ENCODE results near the gene MALRD1. TPM values are rescaled to one million over a fixed set of nuclear protein-coding genes. Genes with fewer than 3 reads are reported as not detected.

Gene MALRD1
- total RNA-seq, 1 experiment from 2014 or later = not detected

DNA sequence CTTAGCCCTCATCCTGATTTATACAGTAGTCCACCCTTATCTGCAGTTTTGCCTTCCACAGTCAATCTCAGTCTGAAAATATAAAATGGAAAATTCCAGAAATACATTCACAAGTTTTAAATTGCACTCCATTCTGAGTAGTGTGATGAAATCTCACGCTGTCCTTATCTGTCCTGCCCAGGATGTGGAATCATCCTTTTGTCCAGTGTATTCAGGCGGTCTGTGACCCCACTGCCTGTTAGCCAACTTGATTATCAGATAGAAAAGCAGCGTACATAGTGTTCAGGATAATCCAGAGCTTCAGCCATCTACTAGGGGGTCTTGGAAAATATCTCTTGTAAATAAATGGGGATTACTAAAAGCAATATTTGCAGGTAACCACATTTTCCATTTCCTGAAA lies 146.3 kb downstream of the MALRD1 start:
- no peak overlapping the region for H3K4me3 ChIP-seq (ENCODE audit: low read depth in 2 of 2, low read length in 2 of 2)
- TF ChIP-seq, protein P1, sequence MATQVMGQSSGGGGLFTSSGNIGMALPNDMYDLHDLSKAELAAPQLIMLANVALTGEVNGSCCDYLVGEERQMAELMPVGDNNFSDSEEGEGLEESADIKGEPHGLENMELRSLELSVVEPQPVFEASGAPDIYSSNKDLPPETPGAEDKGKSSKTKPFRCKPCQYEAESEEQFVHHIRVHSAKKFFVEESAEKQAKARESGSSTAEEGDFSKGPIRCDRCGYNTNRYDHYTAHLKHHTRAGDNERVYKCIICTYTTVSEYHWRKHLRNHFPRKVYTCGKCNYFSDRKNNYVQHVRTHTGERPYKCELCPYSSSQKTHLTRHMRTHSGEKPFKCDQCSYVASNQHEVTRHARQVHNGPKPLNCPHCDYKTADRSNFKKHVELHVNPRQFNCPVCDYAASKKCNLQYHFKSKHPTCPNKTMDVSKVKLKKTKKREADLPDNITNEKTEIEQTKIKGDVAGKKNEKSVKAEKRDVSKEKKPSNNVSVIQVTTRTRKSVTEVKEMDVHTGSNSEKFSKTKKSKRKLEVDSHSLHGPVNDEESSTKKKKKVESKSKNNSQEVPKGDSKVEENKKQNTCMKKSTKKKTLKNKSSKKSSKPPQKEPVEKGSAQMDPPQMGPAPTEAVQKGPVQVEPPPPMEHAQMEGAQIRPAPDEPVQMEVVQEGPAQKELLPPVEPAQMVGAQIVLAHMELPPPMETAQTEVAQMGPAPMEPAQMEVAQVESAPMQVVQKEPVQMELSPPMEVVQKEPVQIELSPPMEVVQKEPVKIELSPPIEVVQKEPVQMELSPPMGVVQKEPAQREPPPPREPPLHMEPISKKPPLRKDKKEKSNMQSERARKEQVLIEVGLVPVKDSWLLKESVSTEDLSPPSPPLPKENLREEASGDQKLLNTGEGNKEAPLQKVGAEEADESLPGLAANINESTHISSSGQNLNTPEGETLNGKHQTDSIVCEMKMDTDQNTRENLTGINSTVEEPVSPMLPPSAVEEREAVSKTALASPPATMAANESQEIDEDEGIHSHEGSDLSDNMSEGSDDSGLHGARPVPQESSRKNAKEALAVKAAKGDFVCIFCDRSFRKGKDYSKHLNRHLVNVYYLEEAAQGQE (IDR thresholded peaks at IDR 0.05; ENCODE audit: insufficient read depth in 1 of 2, low read depth in 2 of 2, low read length in 1 of 2) = no peak
- TF ChIP-seq TCF7L2 (IDR thresholded peaks at IDR 0.05; ENCODE audit: low read depth, low read length) = no peak
- no peak for TF ChIP-seq POLR2AphosphoS5 (IDR thresholded peaks at IDR 0.05; ENCODE audit: low read depth, low read length)
- TF ChIP-seq SIN3A (IDR thresholded peaks at IDR 0.05; ENCODE audit: borderline replicate concordance, insufficient read depth, low read depth, low read length) = no peak
- TF ChIP-seq, protein P2, sequence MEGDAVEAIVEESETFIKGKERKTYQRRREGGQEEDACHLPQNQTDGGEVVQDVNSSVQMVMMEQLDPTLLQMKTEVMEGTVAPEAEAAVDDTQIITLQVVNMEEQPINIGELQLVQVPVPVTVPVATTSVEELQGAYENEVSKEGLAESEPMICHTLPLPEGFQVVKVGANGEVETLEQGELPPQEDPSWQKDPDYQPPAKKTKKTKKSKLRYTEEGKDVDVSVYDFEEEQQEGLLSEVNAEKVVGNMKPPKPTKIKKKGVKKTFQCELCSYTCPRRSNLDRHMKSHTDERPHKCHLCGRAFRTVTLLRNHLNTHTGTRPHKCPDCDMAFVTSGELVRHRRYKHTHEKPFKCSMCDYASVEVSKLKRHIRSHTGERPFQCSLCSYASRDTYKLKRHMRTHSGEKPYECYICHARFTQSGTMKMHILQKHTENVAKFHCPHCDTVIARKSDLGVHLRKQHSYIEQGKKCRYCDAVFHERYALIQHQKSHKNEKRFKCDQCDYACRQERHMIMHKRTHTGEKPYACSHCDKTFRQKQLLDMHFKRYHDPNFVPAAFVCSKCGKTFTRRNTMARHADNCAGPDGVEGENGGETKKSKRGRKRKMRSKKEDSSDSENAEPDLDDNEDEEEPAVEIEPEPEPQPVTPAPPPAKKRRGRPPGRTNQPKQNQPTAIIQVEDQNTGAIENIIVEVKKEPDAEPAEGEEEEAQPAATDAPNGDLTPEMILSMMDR (IDR thresholded peaks at IDR 0.05) = no peak
- no peak overlapping the region for H3K27ac ChIP-seq (ENCODE audit: low read length)
- H3K4me1 ChIP-seq (ENCODE audit: control insufficient read depth, insufficient read depth, low read length) = no peaks in the 10 kb centered on the region
- H3K36me3 ChIP-seq (ENCODE audit: control insufficient read depth, insufficient read depth, low read length) = no peaks in the 10 kb centered on the region
- BruUV-seq (replicated peaks) = no TSS peak
- 0 out of 2 replicates have a peak, but pooled peaks cover 3% of the 10 kb centered on the region for H3K9me3 ChIP-seq (ENCODE audit: control insufficient read depth, insufficient read depth, low read depth, low read length)
- POLR2A ChIA-PET = no interaction called here
- H3K27me3 ChIP-seq (ENCODE audit: control insufficient read depth, insufficient read depth, low read length) = no peaks in the 10 kb centered on the region
- intact Hi-C loops (cut with micrococcal nuclease; ENCODE audit: unreplicated experiment) = no loop called here
- no peak for DNase-seq (ENCODE audit: low read depth, low spot score)
- CTCF ChIA-PET = no interaction called here
- no peak for ATAC-seq
- in situ Hi-C loops (cut with HindIII; ENCODE audit: low pct_unique_long_range_greater_than_20kb, low sequenced_read_pairs) = no loop called here

DNA sequence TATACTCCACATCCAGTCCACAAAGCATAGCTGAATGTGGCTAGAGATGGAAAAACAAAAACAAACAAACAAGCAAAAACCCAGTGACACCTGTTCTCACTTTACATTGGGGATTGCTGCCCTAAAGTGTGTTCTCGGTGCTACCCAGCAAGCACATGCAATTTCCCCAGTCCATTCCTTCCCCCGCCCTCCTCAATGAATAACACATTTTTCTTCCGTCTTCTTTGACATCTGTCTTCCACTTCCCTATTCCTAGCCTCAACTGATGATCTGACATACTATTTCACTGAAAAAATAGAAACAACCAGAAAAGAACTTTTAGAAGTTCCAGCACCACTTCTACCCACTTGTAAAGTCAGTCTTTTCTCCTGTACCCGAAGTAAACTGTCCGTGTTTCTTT lies 147.1 kb downstream of the MALRD1 start:
- no peaks in the 10 kb centered on the region for H3K27me3 ChIP-seq (ENCODE audit: control insufficient read depth, insufficient read depth, low read length)
- H3K36me3 ChIP-seq (ENCODE audit: control insufficient read depth, insufficient read depth, low read length) = no peaks in the 10 kb centered on the region
- intact Hi-C loops (cut with micrococcal nuclease; ENCODE audit: unreplicated experiment) = no loop called here
- H3K27ac ChIP-seq (ENCODE audit: low read length) = no peak overlapping the region
- no peaks in the 10 kb centered on the region for H3K4me1 ChIP-seq (ENCODE audit: control insufficient read depth, insufficient read depth, low read length)
- ChIA-PET POLR2A (no interaction called here), CTCF (no interaction called here)
- no TSS peak for BruUV-seq (replicated peaks)
- in situ Hi-C loops (cut with HindIII; ENCODE audit: low pct_unique_long_range_greater_than_20kb, low sequenced_read_pairs) = no loop called here
- no peak for TF ChIP-seq TCF7L2 (IDR thresholded peaks at IDR 0.05; ENCODE audit: low read depth, low read length)
- no peak for TF ChIP-seq SIN3A (IDR thresholded peaks at IDR 0.05; ENCODE audit: borderline replicate concordance, insufficient read depth, low read depth, low read length)
- TF ChIP-seq POLR2AphosphoS5 (IDR thresholded peaks at IDR 0.05; ENCODE audit: low read depth, low read length) = no peak
- TF ChIP-seq, protein P2 (IDR thresholded peaks at IDR 0.05) = no peak
- TF ChIP-seq, protein P1 (IDR thresholded peaks at IDR 0.05; ENCODE audit: insufficient read depth in 1 of 2, low read depth in 2 of 2, low read length in 1 of 2) = no peak
- no peaks in the 10 kb centered on the region for H3K9me3 ChIP-seq (ENCODE audit: control insufficient read depth, insufficient read depth, low read depth, low read length)
- no peak for DNase-seq (ENCODE audit: low read depth, low spot score)
- no peak overlapping the region for H3K4me3 ChIP-seq (ENCODE audit: low read depth in 2 of 2, low read length in 2 of 2)
- ATAC-seq = no peak

Data from Panc1 (cell line).